ENCODE measurements around the gene TUSC2.

TUSC2 gene, protein sequence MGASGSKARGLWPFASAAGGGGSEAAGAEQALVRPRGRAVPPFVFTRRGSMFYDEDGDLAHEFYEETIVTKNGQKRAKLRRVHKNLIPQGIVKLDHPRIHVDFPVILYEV

DNA sequence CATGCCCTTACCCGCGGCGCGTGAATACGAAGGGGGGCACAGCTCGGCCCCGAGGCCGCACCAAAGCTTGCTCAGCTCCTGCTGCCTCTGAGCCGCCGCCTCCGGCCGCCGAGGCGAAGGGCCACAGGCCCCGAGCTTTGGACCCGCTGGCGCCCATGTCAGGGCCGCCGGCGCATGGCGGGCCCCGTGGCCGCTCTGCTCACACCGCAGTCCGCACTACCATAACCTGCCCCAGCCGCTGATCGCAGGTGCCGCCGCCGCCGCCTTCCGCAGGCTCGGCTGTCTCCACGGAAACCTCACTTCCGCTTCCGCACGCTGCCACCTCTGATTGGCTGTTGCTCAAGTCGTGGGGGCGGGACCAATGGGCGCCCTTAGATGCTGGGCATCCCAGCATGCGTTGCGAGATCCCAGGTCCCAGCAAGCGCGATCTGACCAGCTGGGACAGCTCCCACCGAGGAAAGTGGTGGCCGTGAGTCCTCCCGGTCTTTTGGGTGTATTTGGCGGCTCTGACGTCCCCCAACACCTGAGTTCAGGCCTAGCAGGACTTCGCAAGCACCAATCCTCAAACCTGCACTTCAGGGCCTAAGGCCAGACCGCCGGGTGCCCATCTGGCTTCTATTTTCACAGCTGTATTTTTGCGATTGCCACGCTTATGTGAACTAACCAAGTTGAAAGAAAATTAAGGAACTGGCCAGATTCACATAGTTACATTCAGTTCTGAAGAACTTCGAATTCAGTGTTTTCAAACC is at the start of gene TUSC2:
TSS of gene TUSC2 (minus strand) at position 281 of the 749 bp plus-strand sequence. CDS start at position 157, 124 bp downstream.
- DNase-seq (ENCODE audit: low read depth), result peak; percentile 90

DNA sequence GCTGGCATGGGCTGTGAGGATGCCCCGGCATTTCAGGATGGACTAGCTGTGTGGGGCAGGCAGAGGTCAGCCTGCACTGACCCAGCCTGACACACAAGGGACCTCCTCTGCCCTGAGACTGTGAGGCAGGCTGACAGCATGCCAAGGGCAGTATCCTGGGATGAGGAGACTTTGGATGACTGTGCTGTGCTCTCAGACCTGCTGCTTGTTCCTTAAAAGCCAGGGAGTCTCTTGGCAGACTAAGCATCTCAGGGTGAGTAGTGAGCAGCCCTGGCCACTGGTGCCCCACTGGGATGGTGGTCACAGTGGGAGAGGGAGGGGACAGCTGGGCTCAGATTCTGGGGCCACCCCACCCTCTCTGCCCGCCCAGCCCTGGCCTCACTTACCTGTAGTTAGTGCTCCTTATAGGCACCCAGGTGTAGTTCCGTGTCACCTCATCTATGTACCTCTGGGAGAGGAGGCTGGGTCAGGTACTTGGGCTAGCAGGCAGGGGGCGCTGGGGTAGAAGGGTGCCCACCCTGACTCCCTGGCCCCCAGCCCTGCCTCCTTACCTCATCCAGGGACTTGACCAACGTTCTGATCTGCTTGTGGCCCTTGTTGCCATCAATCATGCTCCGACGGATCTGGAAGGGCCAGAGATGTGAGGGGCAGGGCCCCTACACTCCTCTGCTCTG is 47.4 kb upstream of the TUSC2 start:
- DNase-seq (ENCODE audit: low read depth), result no peak

GRCh38 chr3:50374363-50375257 is 46.6 kb upstream of the TUSC2 start:
- no peak for DNase-seq (ENCODE audit: low read depth)

- no peak for DNase-seq (ENCODE audit: low read depth)
Measured at GRCh38 chr3:50373146-50374051, 45.4 kb upstream of the TUSC2 start.

GRCh38 chr3:50372349-50372748 is 44.3 kb upstream of the TUSC2 start:
- no peak for DNase-seq (ENCODE audit: low read depth)

DNA sequence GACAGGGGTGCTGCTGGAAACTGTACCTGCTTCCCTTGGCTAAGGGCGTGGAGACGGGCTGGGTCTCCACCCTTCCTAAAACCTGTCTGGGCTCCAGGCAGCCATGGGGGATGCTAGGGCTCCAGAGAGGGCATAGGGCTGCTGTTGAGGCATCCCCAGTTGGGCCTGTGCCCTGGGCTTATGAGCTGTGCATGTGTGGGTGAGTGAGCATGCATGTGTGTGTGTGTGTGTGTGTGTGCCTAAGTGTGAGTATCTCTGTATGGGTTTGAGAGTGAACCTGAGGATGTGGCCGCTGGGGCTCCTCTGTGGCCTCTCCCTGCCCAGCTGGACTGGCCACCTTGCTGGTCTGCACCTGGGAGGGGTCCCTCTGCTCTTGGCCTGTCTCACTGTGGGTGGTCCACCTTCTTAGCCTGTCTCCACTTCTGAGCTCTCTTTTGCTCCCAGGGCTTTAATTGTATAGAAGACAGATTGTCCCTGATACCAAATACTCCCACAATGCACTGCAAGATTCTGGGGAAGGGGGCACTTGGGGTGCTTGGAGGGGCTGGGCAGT is 43.2 kb upstream of the TUSC2 start:
- no peak for DNase-seq (ENCODE audit: low read depth)

DNA sequence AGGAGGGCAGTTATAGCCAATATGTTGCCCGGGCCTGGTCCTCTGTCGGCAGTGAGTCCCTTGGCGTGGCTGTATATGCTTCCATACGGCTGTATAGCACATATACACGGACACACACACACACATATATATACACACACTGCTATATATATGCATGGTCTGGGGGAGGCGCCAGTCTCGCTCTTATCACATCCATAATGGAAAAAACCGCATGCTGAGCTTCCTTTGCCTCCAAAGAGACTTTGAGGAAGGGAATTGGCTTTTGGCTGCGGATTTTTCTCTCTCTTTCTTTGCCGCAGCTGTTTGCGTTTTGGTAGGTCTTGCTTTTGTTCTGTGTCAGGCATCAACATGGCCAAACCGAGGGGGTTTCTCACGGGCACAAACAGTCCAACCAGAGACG is 42.6 kb upstream of the TUSC2 start:
- DNase-seq (ENCODE audit: low read depth), result no peak

DNA sequence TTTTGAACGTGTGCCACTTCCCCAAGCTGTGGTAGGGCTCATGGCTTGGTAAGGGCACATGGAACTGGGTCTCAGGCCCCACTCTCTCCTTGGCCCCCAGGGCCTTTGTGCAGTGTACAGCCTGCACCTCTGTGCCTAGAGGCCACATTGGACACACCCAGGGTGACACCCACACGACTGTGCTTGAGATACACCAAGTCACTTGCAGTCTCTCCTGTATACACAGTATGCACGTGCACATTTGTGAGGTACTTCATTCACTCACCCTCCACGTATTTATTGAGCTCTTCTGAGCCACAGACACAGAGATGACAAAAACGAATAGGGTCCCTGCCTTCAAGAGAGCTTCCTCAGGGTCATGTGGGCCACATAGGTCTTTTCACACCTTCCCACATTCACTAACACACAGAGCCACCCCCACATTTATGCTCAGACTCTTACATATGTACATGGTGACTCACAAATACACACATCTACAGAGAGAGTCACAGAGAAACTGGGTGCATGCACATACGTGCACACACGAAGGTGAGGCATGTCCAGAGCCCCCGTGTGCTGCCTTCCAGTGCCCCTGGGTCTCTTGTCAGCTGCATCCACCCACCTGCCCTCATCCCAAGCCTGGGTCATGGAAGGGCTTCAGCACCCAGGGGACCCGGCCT is 41.1 kb upstream of the TUSC2 start:
- DNase-seq (ENCODE audit: low read depth), result no peak

DNA sequence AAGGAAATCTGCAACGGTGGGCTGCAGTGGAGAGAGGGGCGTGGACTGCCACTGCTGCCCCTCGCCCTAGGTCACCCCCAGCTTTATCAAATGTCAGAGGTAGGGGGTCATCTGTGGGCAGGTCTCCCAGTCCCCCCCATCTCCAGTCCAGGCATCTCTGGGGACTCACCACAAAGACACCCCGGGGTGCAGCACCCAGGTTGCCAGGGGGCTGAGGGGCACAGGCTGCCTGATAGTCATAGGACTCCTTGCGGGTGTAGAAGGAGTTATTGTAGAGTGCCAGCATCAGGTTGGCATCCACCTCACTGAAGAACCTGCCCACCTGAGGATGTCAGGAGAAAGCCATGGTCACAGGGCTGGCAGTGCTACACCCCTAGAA is 37.8 kb upstream of the TUSC2 start:
- DNase-seq (ENCODE audit: low read depth), result no peak

- peak; percentile 89 for DNase-seq (ENCODE audit: low read depth)
Measured at GRCh38 chr3:50365080-50365841, 37.2 kb upstream of the TUSC2 start.

- no peak for DNase-seq (ENCODE audit: low read depth)
Measured at GRCh38 chr3:50364573-50365079, 36.6 kb upstream of the TUSC2 start.

GRCh38 chr3:50359760-50360110 is 31.7 kb upstream of the TUSC2 start:
- DNase-seq (ENCODE audit: low read depth), result no peak

GRCh38 chr3:50358911-50359759 is 31.1 kb upstream of the TUSC2 start, which contains the start of gene TMEM115:
TSS of gene TMEM115 (minus strand) at chr3:50359521. CDS start at chr3:50359063, 458 bp downstream.
- peak; percentile 91 for DNase-seq (ENCODE audit: low read depth)

GRCh38 chr3:50358355-50358910 is 30.4 kb upstream of the TUSC2 start:
- no peak for DNase-seq (ENCODE audit: low read depth)

DNA sequence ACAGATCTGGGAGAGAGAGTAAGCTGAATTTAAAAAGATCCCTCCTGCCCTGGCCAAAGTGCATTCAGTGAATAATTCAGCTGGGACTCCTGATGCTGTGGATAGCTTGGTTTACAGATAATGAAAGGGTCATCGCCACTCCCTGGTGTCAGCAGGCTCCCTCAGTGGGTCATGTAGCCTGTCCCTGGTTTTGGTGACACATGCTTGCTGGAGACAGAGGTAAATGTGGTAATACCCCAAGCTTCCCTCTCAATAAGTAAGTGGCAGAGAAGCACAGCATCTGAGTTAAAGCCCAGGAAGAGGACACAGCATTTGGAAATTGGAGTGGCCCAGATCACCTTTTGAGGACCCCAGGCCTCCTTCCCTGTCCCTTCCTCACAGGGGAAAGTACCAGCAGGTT is 29.5 kb upstream of the TUSC2 start:
- DNase-seq (ENCODE audit: low read depth), result no peak

GRCh38 chr3:50356553-50356952 is 28.5 kb upstream of the TUSC2 start:
- no peak for DNase-seq (ENCODE audit: low read depth)

DNA sequence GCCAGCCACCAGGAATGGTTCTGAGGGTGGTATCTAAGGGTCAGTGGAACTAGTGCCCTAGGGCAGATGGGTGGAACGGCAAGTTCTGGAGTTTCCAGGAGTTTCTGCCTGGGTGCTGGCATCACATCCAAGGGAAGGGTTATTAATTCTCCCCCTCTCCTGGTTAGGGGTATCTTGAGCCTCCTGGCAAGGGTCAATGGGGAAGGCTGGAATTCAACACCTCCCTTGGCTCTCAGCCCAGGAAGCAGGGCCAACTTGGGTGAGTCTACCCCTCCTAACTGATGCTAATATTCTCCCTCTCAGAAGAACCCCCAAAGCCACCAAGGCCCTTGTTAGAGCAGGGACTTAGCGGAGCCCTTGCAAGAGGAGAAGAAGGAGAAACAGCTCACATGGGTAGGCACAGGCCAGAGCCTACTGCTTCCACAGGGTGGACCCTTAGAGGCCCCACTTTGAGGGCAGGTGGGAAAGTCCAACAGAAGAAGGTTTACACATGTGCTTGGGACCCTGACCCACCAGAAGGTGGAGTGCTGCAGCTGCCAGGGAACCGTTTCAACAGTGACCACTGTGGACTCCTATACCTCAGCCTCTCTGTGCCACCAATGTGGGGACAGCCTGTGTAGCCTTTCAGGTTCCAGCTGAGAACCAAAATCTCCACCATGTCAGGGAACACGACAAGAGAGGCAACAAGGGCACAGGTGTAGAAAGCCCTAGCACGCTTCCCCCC is 28.0 kb upstream of the TUSC2 start:
- no peak for DNase-seq (ENCODE audit: low read depth)

DNA sequence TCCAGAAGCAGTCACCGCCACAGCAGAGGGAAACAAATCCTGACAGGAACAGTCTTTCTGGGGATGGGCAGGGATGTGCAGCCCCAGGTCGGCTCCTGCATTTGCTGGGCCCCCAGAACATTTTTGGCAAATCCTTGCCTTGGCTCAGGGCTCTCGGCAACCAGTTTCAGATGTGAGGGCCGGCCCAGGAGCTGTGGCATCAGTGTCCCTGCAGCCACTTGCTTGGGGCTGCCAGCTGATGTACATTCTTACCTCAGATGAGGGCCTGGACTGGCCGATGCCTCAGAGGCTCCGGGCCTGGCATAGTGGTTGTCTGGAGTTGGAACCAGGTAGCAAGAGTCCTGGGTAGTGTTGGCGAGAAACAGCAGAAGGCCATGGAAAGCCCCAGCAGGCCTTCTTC is 26.8 kb upstream of the TUSC2 start:
- DNase-seq (ENCODE audit: low read depth), result no peak
